GM19452 (cell line): Measurements from ENCODE around the gene TFDP1.

Experiments
- ATAC-seq: cut with Tn5 transposase; IDR thresholded peaks from one replicate; pipeline ENCODE4 v1.9.1; 2021; ENCODE audit not compliant: unreplicated experiment

The TFDP1 gene

DNA sequence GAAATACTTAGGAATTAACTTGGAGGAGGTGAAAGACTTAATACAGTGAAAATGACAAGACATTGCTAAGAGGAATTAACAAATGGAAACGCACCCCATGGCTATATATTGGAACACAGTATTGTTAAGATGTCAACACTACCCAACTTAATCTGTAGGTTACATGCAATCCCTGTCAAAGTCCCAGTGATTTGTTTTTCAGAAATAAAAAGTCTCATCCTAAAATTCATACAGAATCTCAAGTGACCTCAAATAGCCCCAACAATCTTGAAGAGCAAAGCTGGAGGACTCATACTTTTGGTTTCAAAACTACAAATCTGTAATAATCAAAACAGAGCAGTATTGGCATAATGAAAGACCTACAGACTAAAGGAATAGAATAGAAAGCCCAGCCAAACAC, 60.2 kb downstream of the TFDP1 start:
- ATAC-seq, result no peak

DNA sequence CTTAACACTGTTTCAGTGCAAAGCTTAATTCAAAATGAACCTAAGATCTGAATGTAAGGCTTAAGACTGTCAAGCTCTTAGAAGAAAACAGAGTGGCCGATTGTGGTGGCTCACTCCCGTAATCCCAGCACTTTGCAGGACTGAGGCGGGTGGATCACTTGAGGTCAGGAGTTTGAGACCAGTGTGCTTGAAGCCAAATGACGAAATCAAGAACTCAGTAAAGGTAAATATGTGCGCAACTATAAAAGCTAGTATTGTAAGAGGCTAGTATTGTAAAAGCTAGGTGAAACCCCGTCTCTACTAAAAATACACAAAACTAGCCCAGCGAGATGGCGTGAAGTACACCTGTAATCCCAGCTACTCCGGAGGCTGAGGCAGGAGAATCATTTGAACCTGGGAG, 60.8 kb downstream of the TFDP1 start:
- ATAC-seq, result no peak

DNA sequence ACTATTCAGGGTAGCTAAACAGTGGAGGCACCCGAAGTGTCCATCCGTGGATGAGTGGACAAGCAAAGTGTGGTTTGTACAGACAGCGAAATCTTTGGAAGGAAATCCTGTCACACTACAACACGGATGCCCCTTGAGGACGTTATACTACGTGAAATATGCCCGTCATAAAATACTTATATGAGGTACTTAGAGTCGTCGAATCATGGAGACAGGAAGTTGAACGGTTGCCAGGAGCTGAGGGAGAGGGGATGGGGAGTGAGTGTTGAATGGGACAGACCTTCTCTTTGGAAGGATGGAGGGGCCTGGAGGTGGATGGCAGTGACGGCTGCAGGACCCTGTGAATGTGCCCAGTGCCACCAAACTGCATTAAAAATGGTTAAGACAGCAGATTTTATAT, 61.8 kb downstream of the TFDP1 start:
- ATAC-seq, result no peak

GRCh38 chr13:113646921-113647340, 62.4 kb downstream of the TFDP1 start:
- no peak for ATAC-seq

DNA sequence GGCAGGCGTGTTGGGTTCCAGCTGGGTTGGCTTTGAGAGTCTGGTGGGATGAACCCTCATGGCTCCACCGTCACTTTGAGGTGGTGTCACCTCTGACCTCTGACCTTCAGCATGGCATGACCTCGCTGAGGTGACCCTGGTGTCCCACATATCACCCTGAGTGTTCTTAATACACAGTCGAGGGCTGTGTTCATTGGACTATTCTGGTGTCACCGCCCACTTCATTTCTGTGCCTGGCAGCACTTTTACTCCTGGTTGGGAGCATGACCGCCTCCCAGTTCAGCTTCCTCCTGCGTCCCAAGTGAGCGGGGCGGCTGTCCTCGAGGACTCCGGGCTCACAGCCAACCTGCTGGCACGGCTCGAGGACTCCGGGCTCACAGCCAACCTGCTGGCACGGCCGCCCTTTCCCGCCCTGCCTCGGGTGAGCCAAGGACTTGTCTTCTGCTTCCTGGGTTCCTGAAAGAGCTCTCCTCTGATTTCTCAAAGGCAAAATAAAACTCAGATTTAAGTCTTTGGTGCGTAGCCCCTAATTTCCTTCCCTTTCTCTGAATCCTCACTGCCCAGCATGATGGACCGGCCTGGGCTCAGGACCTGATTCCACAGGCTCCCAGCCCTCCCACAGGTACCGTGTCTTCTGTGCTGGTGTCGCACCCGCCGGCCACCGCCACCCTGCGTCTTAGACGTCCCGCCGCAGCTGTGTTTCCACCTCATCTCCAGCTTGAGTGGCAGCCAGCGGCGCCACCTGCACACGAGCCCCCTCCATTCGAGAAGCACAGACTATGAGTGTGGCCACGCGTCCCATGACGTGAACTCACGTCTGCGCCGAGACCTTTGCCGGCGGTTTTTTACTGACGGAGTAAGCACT, 63.0 kb downstream of the TFDP1 start:
- ATAC-seq, result no peak

GRCh38 chr13:113648216-113648610, 63.7 kb downstream of the TFDP1 start:
- ATAC-seq, result no peak

GRCh38 chr13:113649212-113649611, 64.7 kb downstream of the TFDP1 start:
- ATAC-seq, result no peak

- no peak for ATAC-seq
These were observed 65.7 kb downstream of the TFDP1 start for GRCh38 chr13:113650275-113650674.

DNA sequence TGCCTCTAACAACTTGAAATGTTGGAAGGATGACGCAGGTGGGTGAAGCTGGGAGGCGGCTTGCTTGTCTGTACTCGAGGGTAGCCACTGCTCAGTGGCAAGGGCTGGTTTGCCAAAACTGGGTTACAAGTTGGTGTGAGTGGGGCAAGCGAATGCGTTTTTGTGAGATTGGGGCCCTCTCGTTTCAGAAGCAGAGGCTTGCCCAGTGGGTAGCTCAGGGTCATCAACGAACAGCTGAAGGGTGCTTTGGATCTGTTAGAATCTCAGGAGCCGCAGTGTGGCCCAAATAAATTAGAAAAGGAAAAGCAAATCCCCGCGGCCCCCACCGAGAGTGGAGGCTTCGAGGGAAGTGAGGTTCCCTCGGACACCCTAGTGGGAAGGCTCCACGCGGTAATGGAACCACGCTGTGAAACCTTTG, 66.2 kb downstream of the TFDP1 start:
- ATAC-seq, result no peak

DNA sequence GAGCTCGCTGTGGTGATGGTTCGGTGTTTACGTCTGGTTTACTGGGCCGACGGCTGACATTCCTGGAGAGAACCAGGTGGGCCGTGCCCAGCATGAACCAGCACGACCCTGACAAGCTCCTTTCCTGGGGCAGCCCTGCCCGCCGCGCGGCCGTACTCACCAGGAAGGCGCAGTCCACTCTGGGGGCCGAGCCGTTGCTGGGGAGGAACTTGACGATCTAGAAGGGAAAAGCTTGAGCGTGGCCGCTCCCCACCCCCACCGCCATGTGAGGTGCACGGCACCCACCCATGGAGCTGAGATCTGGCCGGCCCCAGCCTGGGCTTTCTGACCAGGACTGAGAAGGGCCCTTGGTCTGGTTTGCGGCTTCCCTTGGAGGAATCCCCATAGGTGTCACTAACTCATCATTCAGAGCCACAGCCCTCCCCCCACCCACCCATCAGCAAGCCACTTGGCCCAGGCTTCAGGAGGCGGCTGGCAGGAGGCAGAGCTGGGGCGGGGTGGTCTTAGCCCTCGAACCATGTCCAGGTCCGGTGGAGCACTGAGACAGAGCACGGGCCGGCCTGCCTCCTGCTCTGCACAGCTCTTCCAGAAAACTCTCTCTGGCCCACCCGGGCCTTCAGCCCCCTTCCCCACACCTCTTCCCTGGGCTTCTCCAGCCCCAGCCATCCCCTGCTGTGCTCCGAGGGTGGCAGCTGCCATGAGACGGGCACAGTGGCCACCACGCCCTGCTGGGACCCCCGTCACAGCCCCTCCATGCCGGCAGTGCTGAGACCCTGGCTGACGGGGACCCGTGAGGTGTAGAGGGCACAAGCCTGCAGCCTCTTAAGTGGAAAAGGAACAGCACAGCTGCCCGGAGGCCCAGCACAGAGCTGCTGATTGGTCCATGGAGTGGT, 67.2 kb downstream of the TFDP1 start:
- no peak for ATAC-seq

GRCh38 chr13:113652404-113653263, 68.1 kb downstream of the TFDP1 start:
- no peak for ATAC-seq

GRCh38 chr13:113653264-113654174, 69.0 kb downstream of the TFDP1 start:
- no peak for ATAC-seq

DNA sequence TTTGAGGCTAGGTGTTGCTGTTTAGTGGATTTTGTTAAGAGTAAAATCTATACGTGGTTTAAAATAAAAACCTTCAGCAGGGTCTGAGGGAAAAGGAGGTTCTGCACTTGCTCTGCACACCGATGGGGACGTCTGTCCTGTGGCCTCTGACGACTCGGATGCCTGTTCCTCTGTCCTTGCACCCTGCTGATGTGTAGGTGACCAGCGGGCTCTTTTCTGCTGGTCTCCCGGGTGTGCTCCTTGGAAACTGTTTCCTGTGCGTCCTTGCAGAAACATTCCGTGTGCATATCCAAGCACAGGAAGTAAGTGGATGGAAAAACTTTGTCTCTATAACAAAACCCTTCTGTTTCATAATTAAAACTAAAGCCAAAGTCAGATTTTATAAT, 69.6 kb downstream of the TFDP1 start:
- ATAC-seq, result no peak

- ATAC-seq, result no peak
These were observed 70.2 kb downstream of the TFDP1 start for GRCh38 chr13:113654591-113655345.

GRCh38 chr13:113655346-113656002, 70.9 kb downstream of the TFDP1 start:
- no peak for ATAC-seq

GRCh38 chr13:113656003-113656588, 71.5 kb downstream of the TFDP1 start:
- ATAC-seq, result no peak

DNA sequence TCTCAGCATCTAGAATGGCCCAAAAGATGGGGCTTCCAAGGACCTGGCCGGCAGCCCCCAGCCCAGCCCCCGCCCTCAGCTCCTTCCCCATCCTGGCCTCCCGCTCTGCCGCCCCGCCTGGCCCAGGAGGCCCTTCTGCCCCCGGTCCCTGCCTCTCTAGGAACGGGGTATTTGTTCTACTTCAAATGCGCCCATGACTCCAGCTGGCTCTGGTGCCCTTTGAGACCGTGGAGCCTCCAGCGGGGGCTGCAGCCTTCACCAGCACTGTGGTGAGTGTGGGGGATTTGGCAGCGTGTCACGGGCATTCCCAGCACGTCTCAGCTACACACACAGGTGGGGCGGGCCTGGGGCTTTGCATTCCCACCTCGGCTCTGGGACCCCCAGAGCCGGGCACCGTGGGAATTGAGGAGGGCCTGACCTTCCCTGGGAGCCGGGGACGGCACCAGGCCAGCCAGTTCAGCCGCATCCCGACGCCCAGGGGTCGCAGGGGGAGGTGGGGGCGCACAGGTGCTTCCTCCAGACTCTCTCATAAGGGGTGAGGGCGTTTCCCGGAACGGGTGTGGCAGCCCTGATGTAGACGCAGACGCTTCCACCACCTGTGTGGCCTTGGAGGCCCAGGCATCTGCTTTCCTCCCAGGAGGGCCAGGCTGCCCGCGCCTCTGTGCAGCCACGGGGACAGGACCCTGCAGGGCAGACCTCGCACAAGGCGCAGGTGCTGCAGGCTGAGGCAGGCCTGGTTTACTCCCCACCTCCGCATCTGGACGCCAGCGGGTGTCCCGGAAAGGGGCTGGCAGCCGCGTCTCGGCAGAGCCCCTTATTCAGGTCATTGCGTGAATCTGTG, 72.5 kb downstream of the TFDP1 start:
- no peak for ATAC-seq
